NCI-H1436 treated with DMSO at 0.1 percent for 48 hours (cell line): ENCODE measurements around the gene CCL23.
"Not testable (repeated sequence)": the region's sequence is repeated elsewhere in the genome, so short reads cannot be mapped to it uniquely, and the experiment has no call there.

ENCODE experiments used
- DNase-seq: peaks from one replicate; lab custom pipeline; 2025; lab: John Stamatoyannopoulos, UW

The CCL23 gene

GRCh38 chr17:36017799-36018198 is at the start of gene CCL23:
TSS of gene CCL23 (minus strand) at chr17:36017972. CDS start at chr17:36017897, 75 bp downstream.
- DNase-seq: no peak

GRCh38 chr17:36066365-36066985 is 48.7 kb upstream of the CCL23 start:
- DNase-seq: no peak

GRCh38 chr17:36063786-36064541 is 46.2 kb upstream of the CCL23 start, which contains the start of gene CCL18:
TSS of gene CCL18 (plus strand) at chr17:36064272. CDS start at chr17:36064343, 71 bp downstream.
- no peak for DNase-seq

- no peak for DNase-seq
Observed at GRCh38 chr17:36060816-36061215, 43.0 kb upstream of the CCL23 start.

GRCh38 chr17:36059406-36059805 is 41.6 kb upstream of the CCL23 start:
- DNase-seq: no peak

GRCh38 chr17:36057911-36058310 is 40.1 kb upstream of the CCL23 start:
- DNase-seq: no peak

GRCh38 chr17:36055921-36056520 is 38.2 kb upstream of the CCL23 start:
- DNase-seq: no peak

GRCh38 chr17:36055171-36055570 is 37.4 kb upstream of the CCL23 start:
- DNase-seq: no peak

GRCh38 chr17:36049643-36050042 is 31.9 kb upstream of the CCL23 start:
- DNase-seq: no peak

GRCh38 chr17:36048066-36048465 is 30.3 kb upstream of the CCL23 start:
- no peak for DNase-seq

GRCh38 chr17:36036235-36036634 is 18.5 kb upstream of the CCL23 start:
- DNase-seq: no peak

- DNase-seq: no peak
Observed at GRCh38 chr17:36034127-36034526, 16.4 kb upstream of the CCL23 start.

GRCh38 chr17:36030956-36031355 is 13.2 kb upstream of the CCL23 start:
- DNase-seq: no peak

- no peak for DNase-seq
Observed at GRCh38 chr17:36027761-36028160, 10.0 kb upstream of the CCL23 start.

- no peak for DNase-seq
Observed at GRCh38 chr17:36024106-36024869, 6.5 kb upstream of the CCL23 start.

GRCh38 chr17:36019423-36019822 is 1.7 kb upstream of the CCL23 start:
- DNase-seq: no peak

- DNase-seq: no peak
Observed at GRCh38 chr17:36016555-36016954, 1.2 kb downstream of the CCL23 start.

GRCh38 chr17:36015895-36016294 is 1.9 kb downstream of the CCL23 start:
- DNase-seq: not testable (repeated sequence)

- DNase-seq: no peak
Observed at GRCh38 chr17:36014946-36015345, 2.8 kb downstream of the CCL23 start.

GRCh38 chr17:36011201-36011600 is 6.6 kb downstream of the CCL23 start:
- no peak for DNase-seq

GRCh38 chr17:36008998-36009665 is 8.6 kb downstream of the CCL23 start:
- DNase-seq: no peak

GRCh38 chr17:36004594-36005108 is 13.1 kb downstream of the CCL23 start:
- no peak for DNase-seq
